ENCODE measurements around the gene FSTL4. TPM values are rescaled to one million over a fixed set of nuclear protein-coding genes. Genes with fewer than 3 reads are reported as not detected.

FSTL4 gene
- total RNA-seq, 4 donors from 2014 or later: 0.27 TPM; not detected in 3

DNA sequence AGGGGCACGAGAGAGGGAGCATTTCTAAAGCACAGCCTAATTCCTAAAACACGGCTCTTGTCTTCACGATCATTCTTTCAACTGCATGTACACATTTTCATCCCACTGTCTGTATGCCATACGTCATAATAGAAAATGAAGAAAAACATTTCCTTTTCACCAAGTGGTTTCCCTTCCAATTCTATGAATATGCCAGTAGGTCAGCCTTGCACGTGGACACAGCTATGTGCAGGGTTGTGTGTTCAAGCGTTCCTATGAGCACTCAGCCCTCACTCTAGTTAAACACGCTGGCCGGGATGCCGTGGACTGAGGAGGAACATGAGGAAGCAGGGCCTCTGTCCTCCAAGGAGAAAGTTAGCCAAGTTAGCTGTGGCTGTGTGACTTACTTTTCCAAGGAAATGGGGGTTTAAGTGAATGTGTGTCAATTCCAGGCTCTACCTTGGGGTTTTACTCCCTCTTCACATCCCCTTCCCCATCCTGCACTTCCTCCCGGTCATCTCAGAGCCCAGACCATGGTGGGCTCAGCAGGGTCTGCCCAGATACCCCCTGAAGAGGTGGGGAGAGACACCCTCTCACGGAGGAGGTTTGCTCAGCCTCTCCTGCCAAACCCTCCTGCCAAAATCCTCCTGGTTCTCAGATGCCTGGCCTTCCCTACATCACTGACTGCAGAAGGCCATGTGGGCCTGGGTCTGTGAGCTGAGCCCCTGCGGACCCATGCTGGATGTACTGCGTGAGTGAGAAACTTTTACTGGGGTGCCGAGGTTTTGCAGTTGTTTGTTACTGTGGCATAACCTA lies 230.6 kb downstream of the FSTL4 start:
- TF ChIP-seq EP300 (IDR thresholded peaks at IDR 0.05; ENCODE audit: low read depth) (no peak), POLR2A (IDR thresholded peaks at IDR 0.05) (no peak), POLR2AphosphoS5 (IDR thresholded peaks at IDR 0.05) (no peak)
- TF ChIP-seq, protein P1, sequence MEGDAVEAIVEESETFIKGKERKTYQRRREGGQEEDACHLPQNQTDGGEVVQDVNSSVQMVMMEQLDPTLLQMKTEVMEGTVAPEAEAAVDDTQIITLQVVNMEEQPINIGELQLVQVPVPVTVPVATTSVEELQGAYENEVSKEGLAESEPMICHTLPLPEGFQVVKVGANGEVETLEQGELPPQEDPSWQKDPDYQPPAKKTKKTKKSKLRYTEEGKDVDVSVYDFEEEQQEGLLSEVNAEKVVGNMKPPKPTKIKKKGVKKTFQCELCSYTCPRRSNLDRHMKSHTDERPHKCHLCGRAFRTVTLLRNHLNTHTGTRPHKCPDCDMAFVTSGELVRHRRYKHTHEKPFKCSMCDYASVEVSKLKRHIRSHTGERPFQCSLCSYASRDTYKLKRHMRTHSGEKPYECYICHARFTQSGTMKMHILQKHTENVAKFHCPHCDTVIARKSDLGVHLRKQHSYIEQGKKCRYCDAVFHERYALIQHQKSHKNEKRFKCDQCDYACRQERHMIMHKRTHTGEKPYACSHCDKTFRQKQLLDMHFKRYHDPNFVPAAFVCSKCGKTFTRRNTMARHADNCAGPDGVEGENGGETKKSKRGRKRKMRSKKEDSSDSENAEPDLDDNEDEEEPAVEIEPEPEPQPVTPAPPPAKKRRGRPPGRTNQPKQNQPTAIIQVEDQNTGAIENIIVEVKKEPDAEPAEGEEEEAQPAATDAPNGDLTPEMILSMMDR (IDR thresholded peaks at IDR 0.05): no peak
- Histone ChIP-seq H3K27me3 (no peaks in the 10 kb centered on the region), H3K4me3 (no peak overlapping the region), H3K4me1 (no peaks in the 10 kb centered on the region), H3K27ac (no peak overlapping the region), H3K9me3 (peaks cover 9 to 12% of the 10 kb centered on the region in 2 donors), H3K36me3 (no peaks in the 10 kb centered on the region)
- intact Hi-C loops (cut with DNase I; ENCODE audit: low total_unique reads) (no loop called here), in situ Hi-C loops (cut with MboI; ENCODE audit: low pct_ligation_motif_present in 1 of 4, low pct_unique_long_range_greater_than_20kb in 1 of 4, low sequenced_read_pairs in 3 of 4) (no loop called here)
- 78 to 79% methylated on average over 8 to 14 of the region's 14 CpGs for WGBS, 2 donors (ENCODE audit: low coverage in 1 of 2)
- DNase-seq: no peak

DNA sequence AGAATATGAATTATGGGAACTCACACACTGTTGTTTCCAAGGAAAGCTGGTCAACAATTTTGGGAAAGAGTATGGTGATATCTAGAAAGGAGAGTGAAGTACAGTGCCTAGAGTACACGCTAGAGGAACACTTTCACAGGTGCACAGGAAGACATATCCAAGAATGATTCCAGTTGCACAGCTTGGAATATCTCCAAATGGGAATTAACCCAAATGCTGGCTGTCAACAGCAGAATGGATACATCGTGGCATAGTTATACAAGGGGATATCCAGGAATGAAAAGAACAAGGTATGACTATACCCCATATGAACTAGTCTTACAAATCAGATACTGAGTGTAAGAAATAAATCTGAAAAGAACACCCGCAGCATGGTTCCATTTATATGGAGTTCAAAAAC lies 231.3 kb downstream of the FSTL4 start:
- H3K9me3 ChIP-seq: peaks cover 9 to 12% of the 10 kb centered on the region in 2 donors
- no peak for TF ChIP-seq EP300 (IDR thresholded peaks at IDR 0.05; ENCODE audit: low read depth)
- TF ChIP-seq POLR2AphosphoS5 (IDR thresholded peaks at IDR 0.05): no peak
- TF ChIP-seq, protein P1 (IDR thresholded peaks at IDR 0.05): no peak
- no peak for TF ChIP-seq POLR2A (IDR thresholded peaks at IDR 0.05)
- 49 to 62% methylated on average over 3 of the region's 3 CpGs for WGBS, 2 donors (ENCODE audit: low coverage in 1 of 2)
- in situ Hi-C loops (cut with MboI; ENCODE audit: low pct_ligation_motif_present in 1 of 4, low pct_unique_long_range_greater_than_20kb in 1 of 4, low sequenced_read_pairs in 3 of 4) (no loop called here), intact Hi-C loops (cut with DNase I; ENCODE audit: low total_unique reads) (no loop called here)
- H3K36me3 ChIP-seq: no peaks in the 10 kb centered on the region
- no peaks in the 10 kb centered on the region for H3K27me3 ChIP-seq
- H3K4me3 ChIP-seq: no peak overlapping the region
- DNase-seq: no peak
- no peaks in the 10 kb centered on the region for H3K4me1 ChIP-seq
- no peak overlapping the region for H3K27ac ChIP-seq

DNA sequence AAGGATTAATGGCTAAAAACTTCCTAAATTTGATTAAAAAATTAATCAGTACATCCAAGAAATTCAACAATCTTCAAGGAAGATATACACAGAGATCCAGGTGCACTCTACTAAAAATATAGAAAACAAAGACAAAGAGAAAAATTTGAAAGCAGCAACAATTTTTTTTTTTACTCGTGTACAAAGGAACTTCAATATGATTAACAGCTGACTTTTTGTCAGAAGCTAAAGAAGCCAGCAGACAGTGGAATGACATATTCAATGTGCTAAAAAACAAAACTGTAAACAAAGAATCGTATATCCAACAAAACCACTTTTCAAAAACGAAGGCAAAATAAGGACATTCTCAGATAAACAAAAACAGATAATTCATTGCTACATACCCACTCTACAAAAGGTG lies 234.6 kb downstream of the FSTL4 start:
- H3K36me3 ChIP-seq: no peaks in the 10 kb centered on the region

DNA sequence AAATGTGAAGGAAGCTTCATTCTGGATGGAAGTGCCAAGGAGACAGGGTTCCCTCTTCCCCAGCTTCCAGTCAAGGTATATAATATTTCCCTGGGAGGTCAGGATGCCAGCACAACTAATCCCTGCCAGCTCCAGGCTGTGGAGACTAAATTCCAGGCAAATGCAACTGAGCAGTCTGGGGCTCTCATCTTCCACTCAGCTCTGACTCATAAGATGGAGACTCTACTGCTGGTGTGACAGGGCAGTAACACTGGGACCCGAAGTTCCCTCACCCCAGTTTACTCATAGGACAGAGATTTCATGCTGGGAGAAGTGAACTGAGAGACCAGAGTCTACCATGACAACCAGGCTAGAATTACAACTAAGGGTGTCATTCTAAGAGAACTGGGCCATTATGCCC lies 235.4 kb downstream of the FSTL4 start:
- Histone ChIP-seq H3K36me3 (no peaks in the 10 kb centered on the region), H3K27me3 (no peaks in the 10 kb centered on the region), H3K4me1 (no peaks in the 10 kb centered on the region), H3K27ac (no peak overlapping the region), H3K9me3 (peaks cover 9 to 12% of the 10 kb centered on the region in 2 donors), H3K4me3 (no peak overlapping the region)
- TF ChIP-seq POLR2AphosphoS5 (IDR thresholded peaks at IDR 0.05) (no peak), EP300 (IDR thresholded peaks at IDR 0.05; ENCODE audit: low read depth) (no peak), POLR2A (IDR thresholded peaks at IDR 0.05) (no peak)
- TF ChIP-seq, protein P1 (IDR thresholded peaks at IDR 0.05): no peak
- intact Hi-C loops (cut with DNase I; ENCODE audit: low total_unique reads): no loop called here
- in situ Hi-C loops (cut with MboI; ENCODE audit: low pct_ligation_motif_present in 1 of 4, low pct_unique_long_range_greater_than_20kb in 1 of 4, low sequenced_read_pairs in 3 of 4): no loop called here
- DNase-seq: no peak
- 79% methylated on average over 1 of the region's 1 CpG; no CpG with 5 or more reads in 1 of the 2 donors for WGBS, 2 donors (ENCODE audit: low coverage in 1 of 2)

More for the DNA sequence above, 234.6 kb downstream of the FSTL4 start:
- Histone ChIP-seq H3K27ac (no peak overlapping the region), H3K4me1 (no peaks in the 10 kb centered on the region), H3K4me3 (no peak overlapping the region), H3K9me3 (peaks cover 9 to 12% of the 10 kb centered on the region in 2 donors), H3K27me3 (no peaks in the 10 kb centered on the region)
- in situ Hi-C loops (cut with MboI; ENCODE audit: low pct_ligation_motif_present in 1 of 4, low pct_unique_long_range_greater_than_20kb in 1 of 4, low sequenced_read_pairs in 3 of 4): no loop called here
- 71 to 79% methylated on average over 3 of the region's 3 CpGs for WGBS, 2 donors (ENCODE audit: low coverage in 1 of 2)
- TF ChIP-seq EP300 (IDR thresholded peaks at IDR 0.05; ENCODE audit: low read depth) (no peak), POLR2AphosphoS5 (IDR thresholded peaks at IDR 0.05) (no peak), POLR2A (IDR thresholded peaks at IDR 0.05) (no peak)
- TF ChIP-seq, protein P1 (IDR thresholded peaks at IDR 0.05): no peak
- no peak for DNase-seq
- intact Hi-C loops (cut with DNase I; ENCODE audit: low total_unique reads): no loop called here

All from transverse colon (tissue), 4 donors.